Ovary (tissue), 3 donors: ENCODE data around the gene ATAT1.

Source experiments
- CTCF ChIP-seq, 3 donors: fragments of 450-650 bp in 2 of 3; fragments of 200-600 bp in 1 of 3; IDR thresholded peaks; one replicate each; pipeline versions ENCODE4 v1.5.1 to v1.8.0; 2016 to 2022; ENCODE audit warnings: antibody characterized with exemption in 3 of 3, mild to moderate bottlenecking in 1 of 3
- POLR2A ChIP-seq: fragments of 450-650 bp; IDR thresholded peaks from one replicate; pipeline ENCODE4 v1.6.1; 2017; ENCODE audit warnings: antibody characterized with exemption, mild to moderate bottlenecking, moderate library complexity
- donor health status: DM: no; HTN: no; CAD: no.

- peak in 2 of 3 donors; percentile 39 to 47 for TF ChIP-seq CTCF (IDR thresholded peaks at IDR 0.05)
- TF ChIP-seq POLR2A = peak; percentile 58
Measured at GRCh38 chr6:30626484-30627366, at the start of gene ATAT1.
